Measurements from ENCODE around the gene SPECC1L. TPM values are rescaled to one million over a fixed set of nuclear protein-coding genes. Genes with fewer than 3 reads are reported as not detected.

SPECC1L gene
- total RNA-seq, 1 experiment from 2014 or later, result 40.8 TPM

GRCh38 chr22:24421428-24421931 lies 150.8 kb downstream of the SPECC1L start:
- ATAC-seq (peak; percentile 56), DNase-seq (ENCODE audit: low read depth, low spot score) (peak; percentile 12)
- BruUV-seq (replicated peaks), result no TSS peak
- Histone ChIP-seq H3K27me3 (ENCODE audit: insufficient read depth, low read length) (no peaks in the 10 kb centered on the region), H4K20me1 (ENCODE audit: insufficient read depth) (no peaks in the 10 kb centered on the region), H2AFZ (ENCODE audit: low read depth, low read length, poor library complexity, severe bottlenecking) (no peak overlapping the region), H3K4me2 (ENCODE audit: low read length) (no peak overlapping the region), H3K36me3 (ENCODE audit: control insufficient read depth in 1 of 2, insufficient read depth in 2 of 2, low read length in 2 of 2) (no peaks in the 10 kb centered on the region), H3K4me1 (ENCODE audit: control insufficient read depth in 1 of 2, insufficient read depth in 2 of 2, low read length in 2 of 2) (peaks cover 0 to 4% of the 10 kb centered on the region in 2 experiments; a peak in 2 of 4 replicates), H3K9ac (ENCODE audit: low read length) (no peak overlapping the region), H3K9me2 (ENCODE audit: insufficient read depth) (no peaks in the 10 kb centered on the region), H3K9me3 (ENCODE audit: control insufficient read depth in 1 of 2, insufficient read depth in 1 of 2, low read depth in 1 of 2, low read length in 2 of 2) (no peaks in the 10 kb centered on the region), H3K4me3 (replicated peaks in 1 of 2; ENCODE audit: low read depth in 1 of 2, low read length in 2 of 2) (no peak overlapping the region), H3K27ac (ENCODE audit: low read depth, low read length) (no peak overlapping the region), H3K79me2 (ENCODE audit: insufficient read depth, low read length) (no peaks in the 10 kb centered on the region)
- RAD21 ChIA-PET (ENCODE audit: low non-redundant PET in 1 of 2, low total read pairs in 2 of 2, uncharacterized antibody in 2 of 2, unreplicated experiment in 2 of 2), result no interaction called here
- CTCF ChIA-PET, result interaction anchor here (0.7 to 5.2 kb wide), 8 partner anchors 10 to 103 kb away, joined by 3 to 30 read pairs (median 5); no protein-coding TSS in a partner anchor
- POLR2A ChIA-PET, result no interaction called here
- intact Hi-C loops (cut with micrococcal nuclease), result loop anchor here (1.0 kb wide), 1 partner anchor 82 kb away; no protein-coding TSS in a partner anchor
- TF ChIP-seq RAD21 (IDR thresholded peaks at IDR 0.05; ENCODE audit: low read depth), result peak; percentile 56
- no peak for TF ChIP-seq JUND (IDR thresholded peaks at IDR 0.05)
- peak; percentile 32 to 61 (median 51); a peak in 4 of 6 replicates for TF ChIP-seq CTCF (IDR thresholded peaks at IDR 0.05 in 2 of 3, conservative IDR thresholded peaks at IDR 0.05 in 1 of 3; ENCODE audit: borderline replicate concordance in 1 of 3, insufficient read depth in 1 of 3, low read depth in 2 of 3, low read length in 2 of 3)

GRCh38 chr22:24422102-24422665 lies 151.6 kb downstream of the SPECC1L start:
- no peak overlapping the region for H3K27ac ChIP-seq (ENCODE audit: low read depth, low read length)
- H3K4me3 ChIP-seq (replicated peaks in 1 of 2; ENCODE audit: low read depth in 1 of 2, low read length in 2 of 2), result no peak overlapping the region
- H3K9ac ChIP-seq (ENCODE audit: low read length), result no peak overlapping the region
- DNase-seq (ENCODE audit: low read depth, low spot score) (no peak), ATAC-seq (no peak)
- ChIA-PET CTCF (interaction anchor here (0.6 to 5.2 kb wide), 9 partner anchors 9 to 108 kb away, joined by 3 to 30 read pairs (median 5); no protein-coding TSS in a partner anchor), POLR2A (no interaction called here), RAD21 (ENCODE audit: low non-redundant PET in 1 of 2, low total read pairs in 2 of 2, uncharacterized antibody in 2 of 2, unreplicated experiment in 2 of 2) (no interaction called here)
- H3K9me2 ChIP-seq (ENCODE audit: insufficient read depth), result no peaks in the 10 kb centered on the region
- intact Hi-C loops (cut with micrococcal nuclease), result loop anchor here (2.0 kb wide), 1 partner anchor 103 kb away; no protein-coding TSS in a partner anchor
- H4K20me1 ChIP-seq (ENCODE audit: insufficient read depth), result no peaks in the 10 kb centered on the region
- no peaks in the 10 kb centered on the region for H3K79me2 ChIP-seq (ENCODE audit: insufficient read depth, low read length)
- no peaks in the 10 kb centered on the region for H3K9me3 ChIP-seq (ENCODE audit: control insufficient read depth in 1 of 2, insufficient read depth in 1 of 2, low read depth in 1 of 2, low read length in 2 of 2)
- no peaks in the 10 kb centered on the region for H3K36me3 ChIP-seq (ENCODE audit: control insufficient read depth in 1 of 2, insufficient read depth in 2 of 2, low read length in 2 of 2)
- BruUV-seq (replicated peaks), result no TSS peak
- no peak overlapping the region for H2AFZ ChIP-seq (ENCODE audit: low read depth, low read length, poor library complexity, severe bottlenecking)
- H3K4me1 ChIP-seq (ENCODE audit: control insufficient read depth in 1 of 2, insufficient read depth in 2 of 2, low read length in 2 of 2), result peaks cover 0 to 4% of the 10 kb centered on the region in 2 experiments; a peak in 2 of 4 replicates
- H3K27me3 ChIP-seq (ENCODE audit: insufficient read depth, low read length), result no peaks in the 10 kb centered on the region
- no peak overlapping the region for H3K4me2 ChIP-seq (ENCODE audit: low read length)
- TF ChIP-seq ZNF274 (IDR thresholded peaks at IDR 0.05; ENCODE audit: low read depth, low read length), result no peak
- TF ChIP-seq ZFX (IDR thresholded peaks at IDR 0.05), result no peak
- no peak for TF ChIP-seq SIN3A (IDR thresholded peaks at IDR 0.05; ENCODE audit: low read depth)
- TF ChIP-seq REST (IDR thresholded peaks at IDR 0.05; ENCODE audit: low read depth), result no peak
- no peak for TF ChIP-seq ELF1 (IDR thresholded peaks at IDR 0.05; ENCODE audit: borderline replicate concordance, low read depth)
- TF ChIP-seq POLR2A (IDR thresholded peaks at IDR 0.05; ENCODE audit: borderline replicate concordance, extremely low read depth, insufficient read depth, insufficient read length), result no peak
- TF ChIP-seq SRF (IDR thresholded peaks at IDR 0.05; ENCODE audit: low read depth), result no peak
- no peak for TF ChIP-seq YY1 (IDR thresholded peaks at IDR 0.05; ENCODE audit: extremely low read depth, insufficient replicate concordance, low read depth, low read length)
- no peak for TF ChIP-seq RAD21 (IDR thresholded peaks at IDR 0.05; ENCODE audit: low read depth)
- TF ChIP-seq EZH2 (IDR thresholded peaks at IDR 0.05), result no peak
- no peak for TF ChIP-seq EZH2phosphoT487 (IDR thresholded peaks at IDR 0.05; ENCODE audit: borderline replicate concordance)
- TF ChIP-seq MAX (IDR thresholded peaks at IDR 0.05), result no peak
